H1 (cell line): ENCODE results near the gene ZNF837. TPM values are rescaled to one million over a fixed set of nuclear protein-coding genes. Genes with fewer than 3 reads are reported as not detected.

Experiments used
- CTCF ChIA-PET: fragments of 300-600 bp; sonication (Branson Sonifier 250); formaldehyde crosslinking; loops from one replicate; lab custom pipeline; 2021; ENCODE audit not compliant: partially characterized antibody; lab: Charles Lee
- POLR2A ChIA-PET: fragments of 300-600 bp; sonication (Branson Sonifier 250); formaldehyde crosslinking; loops from one replicate; lab custom pipeline; 2021; ENCODE audit warnings: inconsistent platforms; ENCODE audit not compliant: partially characterized antibody; lab: Charles Lee
- DNase-seq, 2 experiments: peaks; one replicate each; pipeline versions ENCODE4 v3.0.0 to v3.0.0-alpha.2; 2010 to 2022; ENCODE audit warnings: low spot score in 2 of 2, low read depth in 1 of 2, mixed read lengths in 1 of 2
- FAIRE-seq: peaks from 2 replicates; lab custom pipeline; 2011; peaks lifted over from hg19 to GRCh38; lab: Jason Lieb, UNC
- H2AFZ ChIP-seq: 2 replicates; pipeline ENCODE4 v1.8.1; 2012; ENCODE audit warnings: low read length, inconsistent platforms
- H2AK5ac ChIP-seq: 2 replicates; pipeline ENCODE4 v1.6.1; 2013; ENCODE audit warnings: low read depth, low read length
- H2BK120ac ChIP-seq: replicated peaks from 2 replicates; pipeline ENCODE3; 2013; ENCODE audit warnings: low read depth, low read length, inconsistent platforms
- H2BK12ac ChIP-seq: 2 replicates; pipeline ENCODE4 v1.6.1; 2013; ENCODE audit warnings: low read depth, low read length
- H2BK15ac ChIP-seq: 2 replicates; pipeline ENCODE4 v1.6.1; 2013; ENCODE audit warnings: low read length
- H2BK20ac ChIP-seq: 2 replicates; pipeline ENCODE4 v1.6.1; 2013; ENCODE audit warnings: low read length
- H2BK5ac ChIP-seq: 2 replicates; pipeline ENCODE4 v1.6.1; 2013; ENCODE audit warnings: low read depth, low read length
- H3K14ac ChIP-seq: 2 replicates; pipeline ENCODE4 v1.6.1; 2013; ENCODE audit warnings: inconsistent platforms; ENCODE audit not compliant: insufficient read length
- H3K18ac ChIP-seq: 2 replicates; pipeline ENCODE4 v1.6.1; 2013; ENCODE audit warnings: low read length; ENCODE audit errors: extremely low read depth
- H3K23ac ChIP-seq: 2 replicates; pipeline ENCODE4 v1.6.1; 2013; ENCODE audit warnings: inconsistent platforms; ENCODE audit not compliant: insufficient read length
- H3K23me2 ChIP-seq: 2 replicates; pipeline ENCODE4 v1.6.1; 2013; ENCODE audit warnings: low read depth, low read length
- H3K27ac ChIP-seq: 2 replicates; pipeline ENCODE4 v1.6.1; 2011; ENCODE audit warnings: low read depth, low read length, inconsistent platforms
- H3K27me3 ChIP-seq, 4 experiments: replicated peaks in 1 of 4; 1 replicate in 1 of 4; 2 replicates in 3 of 4; pipeline versions ENCODE4 v1.6.1 to v1.8.1; 2011 to 2013; ENCODE audit warnings: low read length in 3 of 4, mild to moderate bottlenecking in 3 of 4, inconsistent platforms in 2 of 4, mixed read lengths in 2 of 4, moderate library complexity in 1 of 4; ENCODE audit not compliant: control insufficient read depth in 3 of 4, insufficient read depth in 3 of 4; ENCODE audit errors: extremely low read depth in 1 of 4
- H3K36me3 ChIP-seq, 4 experiments: 2 replicates each; pipeline versions ENCODE4 v1.6.1 to v1.8.1; 2011 to 2013; ENCODE audit warnings: mild to moderate bottlenecking in 4 of 4, low read length in 3 of 4, moderate library complexity in 2 of 4, control low read depth in 1 of 4, inconsistent platforms in 1 of 4; ENCODE audit not compliant: insufficient read depth in 4 of 4, control insufficient read depth in 2 of 4
- H3K4ac ChIP-seq: replicated peaks from 2 replicates; pipeline ENCODE3; 2013; ENCODE audit warnings: low read length, low read depth, mixed read lengths, inconsistent platforms; ENCODE audit not compliant: insufficient read length
- H3K4me1 ChIP-seq, 4 experiments: replicated peaks in 1 of 4; 1 replicate in 1 of 4; 2 replicates in 3 of 4; pipeline versions ENCODE4 v1.6.1 to v1.8.1; 2011 to 2013; ENCODE audit warnings: low read length in 3 of 4, inconsistent platforms in 2 of 4, mixed read lengths in 1 of 4; ENCODE audit not compliant: insufficient read depth in 4 of 4, control insufficient read depth in 3 of 4
- H3K4me2 ChIP-seq, 2 experiments: 2 replicates each; pipeline versions ENCODE4 v1.6.1 to v1.8.1; 2011 to 2013; ENCODE audit warnings: low read depth in 2 of 2, low read length in 2 of 2, control low read depth in 1 of 2, inconsistent platforms in 1 of 2, mild to moderate bottlenecking in 1 of 2; ENCODE audit not compliant: insufficient read depth in 1 of 2
- H3K4me3 ChIP-seq, 4 experiments: fragments of 200-600, 300-600 bp in 1 of 4; sonication (generic), shearing (Covaris generic), sonication (Bioruptor Twin) in 1 of 4; 2 replicates each; pipeline versions ENCODE4 v1.5.1 to v1.8.1; 2011 to 2016; ENCODE audit warnings: low read length in 4 of 4, low read depth in 3 of 4, control low read depth in 2 of 4, inconsistent platforms in 2 of 4, mild to moderate bottlenecking in 2 of 4, mixed read lengths in 1 of 4, moderate library complexity in 1 of 4; ENCODE audit not compliant: insufficient read depth in 2 of 4; ENCODE audit errors: extremely low read depth in 1 of 4
- H3K56ac ChIP-seq: replicated peaks from 2 replicates; pipeline ENCODE3; 2013; ENCODE audit warnings: low read depth, mild to moderate bottlenecking, mixed read lengths, low read length, inconsistent platforms; ENCODE audit not compliant: insufficient read length
- H3K79me1 ChIP-seq: 2 replicates; pipeline ENCODE4 v1.6.1; 2013; ENCODE audit warnings: low read depth, low read length, control low read depth
- H3K79me2 ChIP-seq, 2 experiments: 2 replicates each; pipeline versions ENCODE4 v1.6.1 to v1.8.1; 2012 to 2013; ENCODE audit warnings: low read length in 2 of 2, mild to moderate bottlenecking in 2 of 2, inconsistent platforms in 1 of 2; ENCODE audit not compliant: insufficient read depth in 2 of 2, control insufficient read depth in 1 of 2
- H3K9ac ChIP-seq, 4 experiments: replicated peaks in 1 of 4; 1 replicate in 1 of 4; 2 replicates in 3 of 4; pipeline versions ENCODE4 v1.6.1 to v1.8.1; 2011 to 2013; ENCODE audit warnings: low read depth in 3 of 4, low read length in 3 of 4, control low read depth in 2 of 4, mild to moderate bottlenecking in 2 of 4, moderate library complexity in 2 of 4, inconsistent platforms in 1 of 4; ENCODE audit errors: extremely low read depth in 1 of 4
- H3K9me3 ChIP-seq, 2 experiments: 2 replicates each; pipeline versions ENCODE4 v1.6.1 to v1.8.1; 2012 to 2013; ENCODE audit warnings: mild to moderate bottlenecking in 2 of 2, moderate library complexity in 2 of 2, control low read depth in 1 of 2, inconsistent platforms in 1 of 2, low read depth in 1 of 2, low read length in 1 of 2, mixed read lengths in 1 of 2; ENCODE audit not compliant: insufficient read depth in 2 of 2
- H4K20me1 ChIP-seq, 2 experiments: replicated peaks in 1 of 2; 2 replicates each; pipeline versions ENCODE3 to v1.8.1; 2011 to 2013; ENCODE audit warnings: inconsistent platforms in 2 of 2, low read length in 2 of 2, mild to moderate bottlenecking in 1 of 2; ENCODE audit not compliant: insufficient read depth in 2 of 2, control insufficient read depth in 1 of 2
- H4K5ac ChIP-seq: 2 replicates; pipeline ENCODE4 v1.6.1; 2013; ENCODE audit warnings: low read length, low read depth, mixed read lengths, inconsistent platforms; ENCODE audit not compliant: insufficient read length
- H4K8ac ChIP-seq: 2 replicates; pipeline ENCODE4 v1.8.0; 2013; ENCODE audit warnings: mild to moderate bottlenecking, moderate library complexity, low read length, inconsistent platforms; ENCODE audit not compliant: insufficient read depth; ENCODE audit errors: extremely low read depth
- H4K91ac ChIP-seq: replicated peaks from 2 replicates; pipeline ENCODE3; 2013; ENCODE audit warnings: low read length, mixed read lengths, inconsistent platforms; ENCODE audit not compliant: insufficient read length
- NRF1 ChIP-seq: IDR thresholded peaks from 2 replicates; pipeline ENCODE4 v1.6.1; 2011; ENCODE audit warnings: mild to moderate bottlenecking, low read depth, low read length, improper control_type of control experiment
- POLR2A ChIP-seq, 2 experiments: IDR thresholded peaks; 1 replicate in 1 of 2; 2 replicates in 1 of 2; pipeline ENCODE4 v1.6.1; 2011; ENCODE audit warnings: low read depth in 2 of 2, low read length in 2 of 2, mild to moderate bottlenecking in 2 of 2; ENCODE audit errors: control extremely low read depth in 1 of 2
- RBBP5 ChIP-seq: IDR thresholded peaks from 2 replicates; pipeline ENCODE4 v1.7.1; 2012; ENCODE audit warnings: low read depth, mild to moderate bottlenecking, inconsistent platforms, low read length, moderate library complexity, borderline replicate concordance
- TEAD4 ChIP-seq: IDR thresholded peaks from 2 replicates; pipeline ENCODE4 v1.6.1; 2012; ENCODE audit warnings: low read depth, low read length, inconsistent platforms, mixed read lengths
- WGBS, 2 experiments: shearing (Covaris generic) in 1 of 2; methylation state at CpG; one replicate each; pipeline versions ENCODE4 v1.1.6 to v1.1.7; 2013 to 2015; ENCODE audit warnings: low lambda C conversion rate in 2 of 2, mixed read lengths in 2 of 2, inconsistent platforms in 1 of 2, low coverage in 1 of 2, missing lambda C conversion rate in 1 of 2; ENCODE audit not compliant: insufficient replicate concordance in 2 of 2, insufficient coverage in 1 of 2, insufficient read length in 1 of 2; ENCODE audit errors: extremely low coverage in 1 of 2, missing lambda C conversion rate in 1 of 2; 5-methylcytosine and 5-hydroxymethylcytosine counted together
- polyA plus RNA-seq, 7 experiments: library from polyadenylated mRNA; depleted of rRNA in 3 of 7; stranded (reverse) in 5 of 7; unstranded in 2 of 7; fragments of >200 nt in 5 of 7; fragments of 200-250 nt in 2 of 7; gene quantifications; 1 replicate in 5 of 7; 2 replicates in 1 of 7; 4 replicates in 1 of 7; pipeline versions ENCODE4 v1.2.1 to v1.2.3, GENCODE V29; 2011 to 2013; ENCODE audit warnings: missing spikeins in 2 of 7, mixed read lengths in 2 of 7
- total RNA-seq: library from RNA; stranded (reverse); fragmentation: NEBNext Ultra II Directional; extraction: Animal tissue kit (Norgen Biotek cat#: 25700); gene quantifications from 2 replicates; pipeline ENCODE4 v1.2.1, GENCODE V29; 2021

Gene ZNF837
- total and polyA plus RNA-seq, 2 of the 8 experiments (the other 6 are each of a cell fraction or from before 2014, with no cell fraction given) = 1.9 to 3.3 TPM

DNA sequence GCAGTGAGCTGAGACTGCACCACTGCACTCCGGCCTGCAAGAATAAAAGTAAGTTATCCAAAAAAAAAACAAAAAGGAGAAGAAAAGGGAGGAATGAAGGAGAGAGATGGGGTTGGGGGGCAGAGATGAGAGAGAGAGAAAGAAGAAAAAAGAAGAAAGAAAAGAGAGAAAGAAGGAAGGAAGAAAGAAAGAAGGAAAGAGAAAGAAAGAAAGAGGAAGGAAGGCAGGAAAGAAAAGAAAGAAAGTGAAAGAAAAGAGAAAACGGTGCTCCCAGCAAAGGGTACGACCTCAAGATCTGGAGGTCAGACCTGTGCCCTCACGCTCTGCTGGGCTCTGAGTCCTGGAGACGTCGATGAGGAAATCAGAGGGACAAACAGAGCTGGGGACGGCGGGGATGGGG is 31.2 kb downstream of the ZNF837 start:
- Histone ChIP-seq H4K20me1 (peaks cover 0 to 3% of the 10 kb centered on the region in 2 experiments), H3K9ac (no peak overlapping the region), H3K4me1 (no peaks in the 10 kb centered on the region; a peak in 1 of 7 replicates), H3K36me3 (no peaks in the 10 kb centered on the region), H4K5ac (no peak overlapping the region), H3K4me3 (no peak overlapping the region), H3K4ac (no peak overlapping the region)
- POLR2A ChIA-PET = interaction anchor here (1.1 to 11.4 kb wide), 2 partner anchors 13 to 117 kb away, joined by 3 to 102 read pairs; partner anchors contain the start of gene ZNF497
- TF ChIP-seq POLR2A (IDR thresholded peaks at IDR 0.05; ENCODE audit: control extremely low read depth in 1 of 2, low read depth in 2 of 2, low read length in 2 of 2) (no peak), TEAD4 (no peak), NRF1 (no peak), RBBP5 (no peak)
- TF ChIP-seq, all 59 proteins: peak for 0
- Histone ChIP-seq H2BK120ac (no peak overlapping the region), H3K23me2 (peaks cover 9% of the 10 kb centered on the region), H3K4me2 (no peak overlapping the region), H4K91ac (no peak overlapping the region), H3K79me2 (no peaks in the 10 kb centered on the region), H2AK5ac (no peak overlapping the region), H3K79me1 (no peaks in the 10 kb centered on the region), H3K9me3 (no peaks in the 10 kb centered on the region), H4K8ac (no peak overlapping the region), H2BK12ac (no peak overlapping the region), H3K23ac (no peak overlapping the region), H3K27me3 (0 out of 7 replicates have a peak, but pooled peaks cover 0 to 3% (median 0%) of the 10 kb centered on the region in 4 experiments), H2BK20ac (no peak overlapping the region), H2BK5ac (no peak overlapping the region), H3K27ac (no peak overlapping the region), H3K56ac (no peak overlapping the region), H3K18ac (no peak overlapping the region), H3K14ac (no peak overlapping the region), H2BK15ac (no peak overlapping the region), H2AFZ (no peak overlapping the region)
- CTCF ChIA-PET = interaction anchor here (1.0 to 1.7 kb wide), 2 partner anchors 10 to 13 kb away, joined by 3 to 4 read pairs; partner anchors contain the start of gene ZNF497
- WGBS, 2 experiments = 88% methylated on average over 8 of the region's 8 CpGs; no CpG with 5 or more reads in 1 of the 2 experiments
- DNase-seq = no peak
- no peak for FAIRE-seq
